Measurements from ENCODE around the gene INPP5D.

GRCh38 chr2:233140077-233140585, 80.0 kb downstream of the INPP5D start:
- no peak for TF ChIP-seq CTCF (IDR thresholded peaks at IDR 0.05)
- no peak for TF ChIP-seq ELF4 (CRISPR knock-in tag; IDR thresholded peaks at IDR 0.05; ENCODE audit: low read depth)
- TF ChIP-seq FOXP4 (CRISPR knock-in tag; IDR thresholded peaks at IDR 0.05): no peak
- no peak for TF ChIP-seq NR1H2 (CRISPR knock-in tag; IDR thresholded peaks at IDR 0.05)
- TF ChIP-seq ATF1 (CRISPR knock-in tag; IDR thresholded peaks at IDR 0.05): no peak
- no peak for TF ChIP-seq ZBTB43 (CRISPR knock-in tag; IDR thresholded peaks at IDR 0.05)
- no peak for TF ChIP-seq TEAD4 (CRISPR knock-in tag; IDR thresholded peaks at IDR 0.05)
- no peak for TF ChIP-seq SP1 (CRISPR knock-in tag; conservative IDR thresholded peaks at IDR 0.05)
- TF ChIP-seq MAX (CRISPR knock-in tag; IDR thresholded peaks at IDR 0.05): no peak

Measured in WTC11 (cell line).